Fibroblast of peridontal ligament (primary cell): ENCODE data around the gene APOC1.

ENCODE experiments used
- DNase-seq: peaks from one replicate; pipeline ENCODE4 v3.0.0-alpha.2; 2010; ENCODE audit errors: extremely low read depth

APOC1 gene

GRCh38 chr19:44955505-44956439, 41.4 kb downstream of the APOC1 start:
- peak; percentile 1 for DNase-seq

DNA sequence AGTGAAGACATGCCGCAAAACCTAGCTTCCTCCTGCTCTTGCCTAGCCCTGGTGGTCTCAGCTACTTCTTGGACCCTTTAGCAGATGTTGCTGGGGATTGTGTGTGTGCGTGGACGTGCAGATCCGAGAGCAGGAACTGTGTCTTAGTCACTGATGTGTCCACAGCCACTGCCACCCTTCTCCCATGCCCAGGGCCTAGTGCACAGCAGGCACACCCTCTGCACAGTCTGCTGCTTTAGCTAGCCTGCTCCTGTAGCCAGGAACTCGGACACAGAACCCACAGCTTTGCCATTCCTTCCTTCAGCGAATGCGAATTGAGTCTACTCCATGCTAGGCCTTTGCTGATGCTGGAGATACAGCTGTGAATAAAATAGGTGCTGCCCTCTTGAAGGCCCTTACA, 43.1 kb downstream of the APOC1 start:
- no peak for DNase-seq

DNA sequence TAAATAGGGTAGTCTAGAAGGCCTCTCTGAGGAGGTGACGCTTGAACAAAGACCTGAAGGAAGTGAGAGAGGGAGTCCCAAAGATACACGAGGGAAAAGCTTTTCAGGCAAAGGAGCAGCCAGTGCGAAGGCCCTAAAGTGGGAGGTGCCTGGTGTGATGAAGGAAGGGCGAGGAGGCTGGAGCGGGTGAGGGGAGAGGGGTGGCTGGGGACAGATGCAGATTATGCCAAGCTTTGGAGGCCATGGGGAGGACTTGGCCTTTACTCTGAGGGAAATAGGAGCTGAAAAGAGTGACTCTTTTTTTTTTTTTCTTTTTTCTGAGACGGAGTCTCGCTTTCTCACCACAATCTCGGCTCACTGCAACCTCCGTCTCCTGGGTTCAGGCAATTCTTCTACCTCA, 43.7 kb downstream of the APOC1 start:
- no peak for DNase-seq

DNA sequence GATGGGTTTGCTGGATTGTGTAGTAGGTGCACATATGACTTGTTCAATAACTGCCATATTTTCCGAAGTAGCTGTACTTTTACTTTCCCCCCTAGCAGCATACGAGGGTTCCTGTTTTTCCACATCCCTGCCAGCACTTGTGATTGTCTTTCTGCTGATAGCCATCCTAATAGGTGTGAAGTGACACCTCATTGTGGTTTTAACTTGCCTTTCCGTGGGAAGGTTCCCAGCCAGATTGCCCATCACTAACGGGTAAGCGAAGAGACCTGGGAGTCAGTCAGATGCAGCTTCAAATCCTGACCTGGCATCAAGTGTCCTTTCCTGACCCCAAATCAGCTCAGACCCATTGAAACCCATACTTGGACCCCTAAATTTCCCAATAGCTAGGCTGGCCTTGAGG, 45.3 kb downstream of the APOC1 start:
- DNase-seq: no peak

- DNase-seq: no peak
These were observed 46.7 kb downstream of the APOC1 start for GRCh38 chr19:44960906-44961728.

GRCh38 chr19:44961821-44962220, 47.4 kb downstream of the APOC1 start:
- no peak for DNase-seq

DNA sequence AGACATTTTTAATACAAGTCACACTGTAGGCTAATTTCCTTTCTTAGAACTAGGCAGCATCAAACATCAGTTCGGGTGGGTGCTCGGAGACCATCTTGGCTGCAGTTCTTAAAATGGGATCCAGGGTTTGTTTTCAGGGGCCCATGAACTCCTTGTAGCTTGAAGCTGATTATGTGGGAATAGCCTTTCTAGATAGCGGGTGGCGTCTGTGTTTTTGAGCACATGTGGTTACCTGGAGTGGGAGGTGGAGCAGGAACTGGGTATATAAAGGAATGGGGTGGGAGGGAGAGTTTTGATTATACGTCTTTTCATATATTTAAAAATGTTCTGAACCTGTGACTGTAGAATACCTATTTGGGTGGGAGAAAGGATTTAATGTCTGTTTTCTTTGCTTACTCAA, 53.7 kb downstream of the APOC1 start:
- no peak for DNase-seq

DNA sequence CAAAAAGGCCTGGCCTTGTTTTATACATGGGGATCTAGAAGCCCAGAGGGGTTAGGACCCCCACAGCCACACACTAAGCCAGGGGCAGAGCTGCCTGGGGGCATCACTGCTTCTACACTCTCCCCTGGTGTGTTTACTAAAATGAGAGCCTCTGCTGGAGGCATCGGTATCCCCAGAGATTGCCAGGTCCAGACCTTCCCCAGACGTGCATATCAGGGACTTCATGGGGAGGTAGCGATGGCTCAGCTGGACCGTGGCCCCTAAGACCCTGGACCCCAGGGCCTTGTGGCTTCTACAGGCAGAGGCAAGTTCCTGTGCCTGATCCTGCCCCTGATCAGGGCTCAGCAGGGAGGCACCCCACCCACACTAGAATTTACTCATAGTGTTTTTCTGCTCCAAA, 54.3 kb downstream of the APOC1 start:
- no peak for DNase-seq
